ENCODE data around the gene MRPL17. TPM values are rescaled to one million over a fixed set of nuclear protein-coding genes. Genes with fewer than 3 reads are reported as not detected.
A peak's percentile ranks its signal among the peaks of the same experiment; 100 is the strongest.

Gene MRPL17
- polyA plus RNA-seq, 6 donors from 2014 or later = 9.7 to 16.0 (median 11.7) TPM

DNA sequence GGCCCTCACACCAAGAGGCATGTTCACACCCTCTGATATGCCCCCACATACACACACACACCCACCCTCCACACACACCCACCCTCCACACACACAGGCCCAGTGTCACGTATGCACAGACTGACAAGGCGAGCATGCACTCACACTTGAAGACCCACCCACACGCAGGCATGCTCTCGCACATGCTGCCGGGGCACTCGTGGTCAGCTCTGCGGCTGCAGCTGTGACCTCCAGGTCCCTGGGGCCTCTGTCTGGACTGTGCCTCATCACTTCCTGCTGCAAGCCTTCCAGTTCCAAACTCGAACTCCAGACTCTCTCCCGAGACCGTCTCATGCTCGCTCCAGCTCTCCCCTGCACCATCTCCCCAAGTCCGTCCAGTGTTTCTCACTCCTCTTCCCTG is 37.1 kb downstream of the MRPL17 start:
- ATAC-seq (ENCODE audit: low read depth in 2 of 2) = no peak
- H3K27me3 Mint-ChIP-seq = no peaks in the 10 kb centered on the region
- H3K4me1 Mint-ChIP-seq = no peaks in the 10 kb centered on the region
- no peak for DNase-seq
- H3K36me3 Mint-ChIP-seq = no peaks in the 10 kb centered on the region
- H3K27ac Mint-ChIP-seq = peak overlapping the region in 1 of 6 donors; percentile 32
- H3K4me3 Mint-ChIP-seq = no peak overlapping the region
- no peaks in the 10 kb centered on the region for H3K9me3 Mint-ChIP-seq

DNA sequence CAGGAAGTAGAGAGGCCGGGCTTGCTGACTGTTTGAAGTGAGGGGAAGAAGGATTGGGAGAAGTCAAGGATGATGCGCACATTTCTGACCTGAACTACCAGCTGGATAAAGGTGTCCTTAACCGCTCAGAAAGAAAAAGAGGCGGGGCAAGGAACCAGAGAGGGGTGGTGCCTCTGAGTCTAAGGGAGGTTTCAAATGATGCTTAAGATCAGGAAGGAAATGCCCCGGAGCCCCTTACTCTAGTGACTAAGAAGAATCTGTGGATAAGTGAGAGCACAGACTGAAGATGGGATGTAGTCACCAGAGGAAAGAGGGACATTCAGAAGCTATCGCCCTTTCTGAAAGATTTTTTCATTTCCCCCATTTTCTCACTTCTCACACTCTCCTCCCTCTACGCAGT is 40.2 kb downstream of the MRPL17 start:
- Mint-ChIP-seq H3K4me1 (peaks cover 0 to 6% (median 4%) of the 10 kb centered on the region in 3 donors), H3K27ac (no peak overlapping the region), H3K36me3 (no peaks in the 10 kb centered on the region), H3K27me3 (no peaks in the 10 kb centered on the region), H3K4me3 (no peak overlapping the region), H3K9me3 (no peaks in the 10 kb centered on the region)
- DNase-seq (no peak), ATAC-seq (ENCODE audit: low read depth in 2 of 2) (no peak)

DNA sequence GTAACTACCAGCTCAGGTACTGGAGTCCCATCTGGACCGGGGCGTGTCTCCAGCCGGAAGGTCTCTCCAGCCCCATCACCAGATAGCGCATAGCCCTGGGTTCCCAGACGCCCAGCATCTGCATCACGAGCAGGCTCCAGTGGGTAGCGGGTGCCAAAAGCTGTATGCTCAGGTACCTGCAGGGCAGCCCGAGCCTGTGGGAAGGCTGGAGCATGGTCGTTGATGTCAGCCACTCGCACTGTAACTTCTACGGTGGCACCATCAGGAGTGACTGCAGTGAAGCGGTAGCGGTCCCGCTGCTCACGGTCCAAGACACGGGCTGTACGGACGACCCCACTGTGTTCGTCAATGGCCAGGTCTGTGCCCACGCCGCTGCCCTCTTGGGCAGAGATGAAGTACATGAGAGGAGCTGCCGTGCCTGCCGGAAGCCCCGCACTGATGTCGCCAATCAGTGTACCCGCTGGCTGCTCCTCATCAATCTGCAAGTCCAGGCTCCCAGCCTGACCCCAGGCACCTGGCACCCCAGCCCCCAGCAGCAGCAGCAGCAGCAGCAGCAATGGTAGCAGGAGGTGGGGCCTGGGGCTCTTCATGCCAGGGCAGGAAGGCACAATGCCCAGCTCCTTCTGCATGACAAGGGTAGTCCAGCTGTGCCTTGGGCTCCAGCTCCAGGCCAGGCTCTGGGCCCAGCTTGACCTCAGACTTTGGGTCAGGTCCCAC is 42.0 kb downstream of the MRPL17 start:
- no peak for ATAC-seq (ENCODE audit: low read depth in 2 of 2)
- H3K4me1 Mint-ChIP-seq = peaks cover 0 to 6% (median 4%) of the 10 kb centered on the region in 3 donors

DNA sequence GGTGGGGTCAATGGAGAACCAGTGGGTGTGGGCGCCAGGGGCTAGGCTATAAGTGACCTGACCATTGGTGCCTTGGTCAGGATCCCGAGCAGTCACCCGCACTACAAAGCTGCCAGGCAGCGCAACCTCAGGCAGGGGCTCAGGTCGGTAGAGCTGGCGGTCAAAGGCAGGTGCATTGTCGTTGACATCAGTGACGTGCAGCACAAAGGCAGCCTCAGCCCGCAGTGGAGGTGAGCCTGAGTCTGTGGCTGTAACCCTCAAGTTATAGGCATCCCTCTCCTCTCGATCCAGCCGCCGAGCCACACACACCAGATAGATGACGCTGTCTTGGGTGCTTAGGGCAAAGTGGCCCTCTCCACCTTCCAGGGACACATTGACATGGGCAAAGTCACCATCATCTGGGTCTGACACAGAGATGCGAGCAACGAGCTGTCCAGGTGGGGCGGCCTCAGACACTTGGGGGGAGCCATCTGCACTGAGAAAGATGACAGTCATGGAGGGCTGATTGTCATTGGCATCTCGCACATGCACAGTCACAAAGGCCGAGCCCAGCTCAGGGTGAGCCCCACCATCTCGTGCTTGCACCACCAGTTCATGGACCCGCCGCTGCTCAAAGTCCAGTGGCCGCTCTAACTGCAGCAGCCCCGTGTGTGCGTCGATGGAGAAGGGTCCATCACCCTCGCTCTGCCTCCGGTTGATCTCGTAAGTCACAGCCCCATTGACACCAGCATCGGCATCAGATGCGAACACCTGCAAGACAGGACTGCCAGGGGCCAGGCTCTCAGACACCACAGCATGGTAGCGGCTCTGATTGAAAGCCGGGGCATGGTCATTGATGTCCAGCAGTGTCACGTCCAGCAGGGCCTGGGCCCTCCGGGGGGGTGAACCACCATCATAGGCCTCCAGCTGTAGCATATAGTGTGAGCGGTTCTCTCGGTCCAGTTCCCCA is 42.8 kb downstream of the MRPL17 start:
- H3K4me3 Mint-ChIP-seq = no peak overlapping the region
- ATAC-seq (ENCODE audit: low read depth in 2 of 2) (no peak), DNase-seq (no peak)
- H3K27me3 Mint-ChIP-seq = no peaks in the 10 kb centered on the region
- peaks cover 0 to 6% (median 4%) of the 10 kb centered on the region in 3 donors for H3K4me1 Mint-ChIP-seq
- H3K27ac Mint-ChIP-seq = no peak overlapping the region
- no peaks in the 10 kb centered on the region for H3K9me3 Mint-ChIP-seq
- H3K36me3 Mint-ChIP-seq = no peaks in the 10 kb centered on the region

More for the DNA sequence above, 42.0 kb downstream of the MRPL17 start:
- Mint-ChIP-seq H3K4me3 (no peak overlapping the region), H3K36me3 (no peaks in the 10 kb centered on the region), H3K9me3 (no peaks in the 10 kb centered on the region), H3K27me3 (no peaks in the 10 kb centered on the region), H3K27ac (no peak overlapping the region)
- DNase-seq = no peak

DNA sequence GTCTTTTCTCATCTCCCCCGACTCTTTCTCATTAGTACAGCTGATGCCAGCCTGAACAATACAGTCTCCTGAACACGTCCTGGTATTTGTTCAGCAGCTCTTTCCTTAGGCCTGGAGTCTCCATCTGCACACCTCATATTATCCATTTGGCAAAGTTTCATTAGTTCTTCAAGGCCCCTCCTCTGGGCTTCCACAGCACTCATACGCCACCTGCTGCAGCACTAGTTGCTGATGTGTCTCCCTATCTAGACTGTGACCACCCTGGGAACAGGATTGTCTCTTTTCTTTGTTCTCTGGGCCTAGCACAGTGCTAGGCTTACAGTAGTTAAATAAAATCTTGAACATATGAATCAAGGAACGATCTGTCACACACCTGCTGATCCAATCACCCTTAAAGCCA is 44.7 kb downstream of the MRPL17 start:
- Mint-ChIP-seq H3K4me3 (no peak overlapping the region), H3K36me3 (no peaks in the 10 kb centered on the region), H3K27ac (no peak overlapping the region), H3K27me3 (no peaks in the 10 kb centered on the region), H3K4me1 (peaks cover 0 to 6% (median 4%) of the 10 kb centered on the region in 3 donors), H3K9me3 (no peaks in the 10 kb centered on the region)
- DNase-seq (no peak), ATAC-seq (ENCODE audit: low read depth in 2 of 2) (no peak)

DNA sequence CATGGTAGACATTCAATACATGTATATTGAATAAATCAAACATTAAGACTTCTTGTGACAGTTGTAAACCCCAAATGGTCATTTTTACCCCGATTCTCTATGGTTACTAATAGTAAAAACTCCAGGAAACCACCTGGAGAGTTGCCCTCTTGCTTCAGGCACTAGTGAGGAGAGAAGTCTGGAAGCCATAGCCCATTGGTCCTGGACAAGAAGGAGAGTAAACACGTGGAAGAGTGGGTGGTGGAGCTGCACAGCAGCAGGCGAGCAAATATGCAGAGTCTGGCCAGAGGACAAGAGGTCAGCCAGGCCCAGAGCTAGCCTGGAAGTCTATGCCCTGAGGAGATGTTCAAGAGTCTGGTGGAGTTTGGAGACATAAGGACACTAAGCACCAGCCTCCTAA is 45.3 kb downstream of the MRPL17 start:
- Mint-ChIP-seq H3K27ac (no peak overlapping the region), H3K27me3 (no peaks in the 10 kb centered on the region), H3K4me1 (peaks cover 0 to 6% (median 4%) of the 10 kb centered on the region in 3 donors), H3K36me3 (no peaks in the 10 kb centered on the region), H3K9me3 (no peaks in the 10 kb centered on the region), H3K4me3 (no peak overlapping the region)
- ATAC-seq (ENCODE audit: low read depth in 2 of 2) = no peak
- DNase-seq = no peak

DNA sequence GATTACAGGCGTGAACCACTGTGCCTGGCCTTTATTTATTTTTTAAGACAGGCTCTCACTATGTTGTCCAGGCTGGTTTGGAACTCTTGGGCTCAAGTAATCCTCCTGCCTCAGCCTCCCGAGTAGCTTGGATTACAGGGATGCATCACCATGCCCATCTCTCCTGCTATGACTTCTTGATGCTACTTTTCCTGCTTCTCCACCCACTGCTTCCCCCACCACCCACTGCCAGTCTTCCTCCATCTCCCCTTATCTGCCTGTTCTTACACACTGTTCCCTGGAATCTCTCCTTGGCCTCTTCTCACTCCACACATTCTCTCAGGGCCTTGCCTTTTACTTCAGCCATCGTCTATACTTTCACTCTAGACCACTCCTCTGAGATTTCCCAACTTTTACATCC is 46.7 kb downstream of the MRPL17 start:
- Mint-ChIP-seq H3K9me3 (no peaks in the 10 kb centered on the region), H3K4me3 (no peak overlapping the region), H3K27ac (no peak overlapping the region), H3K27me3 (no peaks in the 10 kb centered on the region), H3K36me3 (no peaks in the 10 kb centered on the region), H3K4me1 (peaks cover 0 to 6% (median 4%) of the 10 kb centered on the region in 3 donors)
- no peak for DNase-seq
- no peak for ATAC-seq (ENCODE audit: low read depth in 2 of 2)

DNA sequence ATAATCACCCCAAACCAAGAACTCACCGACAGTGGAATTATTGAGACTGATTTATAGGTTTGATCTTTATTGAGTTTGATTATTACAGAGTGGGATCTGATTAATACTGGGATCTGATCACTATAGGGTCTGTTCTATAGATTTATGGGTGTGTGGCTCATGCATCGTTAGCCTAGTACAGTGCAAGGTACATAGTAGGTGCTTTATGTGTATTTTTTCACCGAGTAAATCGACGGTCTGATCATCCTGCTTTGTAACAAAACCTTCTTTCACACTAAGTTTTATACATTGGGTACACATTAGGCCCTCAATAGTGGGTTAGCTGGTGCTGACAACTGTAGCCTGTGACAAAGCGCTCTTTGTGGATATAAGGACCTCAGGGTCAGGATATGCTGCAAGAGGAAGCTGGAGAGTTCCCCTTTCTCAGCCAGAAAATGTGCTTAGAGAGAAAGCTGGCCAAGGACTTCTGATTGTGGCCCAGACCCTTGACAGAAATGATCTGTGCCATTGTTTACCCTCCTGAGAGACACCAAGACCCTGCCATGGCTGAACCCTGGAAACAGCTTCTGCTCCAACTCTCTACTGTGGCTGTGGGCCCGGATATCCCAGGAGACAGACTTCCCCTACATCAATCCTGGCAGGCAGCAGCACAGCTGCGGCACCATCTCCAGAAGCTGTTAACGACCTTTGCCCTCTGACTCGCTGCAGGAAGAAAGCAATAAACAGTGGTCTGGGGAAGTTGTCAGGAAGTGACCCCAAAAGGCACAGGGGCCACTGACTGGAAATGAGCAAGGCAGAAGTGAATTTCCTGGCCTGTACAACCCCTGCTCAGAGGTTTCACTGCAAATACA is 47.8 kb downstream of the MRPL17 start:
- Mint-ChIP-seq H3K9me3 (no peaks in the 10 kb centered on the region), H3K36me3 (no peaks in the 10 kb centered on the region), H3K4me1 (peaks cover 0 to 6% (median 4%) of the 10 kb centered on the region in 3 donors), H3K27ac (no peak overlapping the region), H3K27me3 (no peaks in the 10 kb centered on the region), H3K4me3 (no peak overlapping the region)
- ATAC-seq (ENCODE audit: low read depth in 2 of 2) = peak in 1 of 2 donors; percentile 35
- no peak for DNase-seq

DNA sequence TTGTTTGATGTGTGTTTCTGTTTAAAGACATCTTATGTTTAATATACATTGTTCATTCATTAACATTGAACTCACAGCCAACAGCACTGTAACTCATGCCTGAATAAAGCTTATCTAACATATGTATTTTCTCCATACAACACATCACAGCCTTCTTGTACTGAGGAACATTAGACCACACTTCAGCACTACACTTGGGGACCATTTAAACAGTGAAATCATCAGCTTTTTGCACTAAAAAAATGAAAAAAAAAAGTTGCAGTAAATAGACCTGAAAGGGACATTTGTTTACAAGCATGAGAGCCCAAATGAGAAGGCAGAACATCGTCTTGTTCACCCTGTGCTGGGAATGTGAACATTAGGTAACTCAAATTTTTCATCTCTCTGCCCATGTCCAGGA is 48.6 kb downstream of the MRPL17 start:
- Mint-ChIP-seq H3K27me3 (no peaks in the 10 kb centered on the region), H3K27ac (no peak overlapping the region), H3K4me1 (peaks cover 0 to 4% (median 3%) of the 10 kb centered on the region in 3 donors), H3K36me3 (no peaks in the 10 kb centered on the region), H3K4me3 (no peak overlapping the region), H3K9me3 (no peaks in the 10 kb centered on the region)
- no peak for ATAC-seq (ENCODE audit: low read depth in 2 of 2)
- DNase-seq = no peak

DNA sequence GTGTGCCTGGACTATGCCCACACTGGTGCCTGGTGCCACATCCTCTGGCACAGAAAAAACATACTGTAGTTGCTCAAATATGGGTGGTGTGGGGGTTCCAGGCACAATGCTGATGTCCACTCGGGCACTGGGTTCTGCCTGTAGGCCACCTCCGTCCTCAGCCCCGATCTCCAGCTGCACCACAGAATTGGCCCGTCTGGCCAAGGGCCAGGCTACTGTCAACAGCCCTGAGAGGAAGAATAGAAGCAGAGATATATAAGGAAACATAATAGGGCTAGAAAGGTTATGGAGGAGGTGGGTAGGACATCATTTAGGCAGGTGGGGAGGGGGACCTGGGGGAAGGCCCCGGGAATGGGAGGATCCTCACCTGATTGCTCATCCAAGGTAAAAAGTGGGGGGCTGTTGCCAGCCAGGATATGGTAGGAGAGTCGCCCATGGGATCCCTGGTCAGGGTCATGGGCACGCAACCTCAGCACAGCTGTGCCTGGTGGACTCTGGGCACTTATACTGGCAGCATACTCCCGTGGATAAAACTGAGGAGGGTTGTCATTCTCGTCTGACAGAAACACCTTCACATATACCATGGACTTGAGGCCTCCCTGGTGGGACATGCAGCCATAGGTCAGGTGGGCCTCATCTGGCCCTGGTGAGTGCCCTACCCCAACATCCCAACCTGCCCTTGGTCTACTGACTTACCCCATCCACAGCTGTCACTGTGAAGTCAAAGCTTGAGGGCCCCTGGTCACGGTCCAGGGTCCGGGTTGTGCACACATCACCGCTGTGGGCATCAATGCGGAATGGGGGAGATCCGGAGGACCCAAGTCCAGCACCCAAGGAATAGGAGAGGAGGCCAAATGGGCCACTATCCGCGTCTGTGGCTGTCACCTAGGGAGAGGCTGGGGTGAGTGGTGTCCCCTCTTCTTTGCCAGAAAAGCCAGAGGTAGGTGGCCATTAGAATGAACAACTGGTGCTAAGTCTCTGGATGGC is 49.4 kb downstream of the MRPL17 start:
- DNase-seq = no peak
- H3K36me3 Mint-ChIP-seq = no peaks in the 10 kb centered on the region
- no peaks in the 10 kb centered on the region for H3K9me3 Mint-ChIP-seq
- H3K4me1 Mint-ChIP-seq = no peaks in the 10 kb centered on the region
- H3K4me3 Mint-ChIP-seq = no peak overlapping the region
- no peak for ATAC-seq (ENCODE audit: low read depth in 2 of 2)
- H3K27me3 Mint-ChIP-seq = no peaks in the 10 kb centered on the region
- H3K27ac Mint-ChIP-seq = no peak overlapping the region

DNA sequence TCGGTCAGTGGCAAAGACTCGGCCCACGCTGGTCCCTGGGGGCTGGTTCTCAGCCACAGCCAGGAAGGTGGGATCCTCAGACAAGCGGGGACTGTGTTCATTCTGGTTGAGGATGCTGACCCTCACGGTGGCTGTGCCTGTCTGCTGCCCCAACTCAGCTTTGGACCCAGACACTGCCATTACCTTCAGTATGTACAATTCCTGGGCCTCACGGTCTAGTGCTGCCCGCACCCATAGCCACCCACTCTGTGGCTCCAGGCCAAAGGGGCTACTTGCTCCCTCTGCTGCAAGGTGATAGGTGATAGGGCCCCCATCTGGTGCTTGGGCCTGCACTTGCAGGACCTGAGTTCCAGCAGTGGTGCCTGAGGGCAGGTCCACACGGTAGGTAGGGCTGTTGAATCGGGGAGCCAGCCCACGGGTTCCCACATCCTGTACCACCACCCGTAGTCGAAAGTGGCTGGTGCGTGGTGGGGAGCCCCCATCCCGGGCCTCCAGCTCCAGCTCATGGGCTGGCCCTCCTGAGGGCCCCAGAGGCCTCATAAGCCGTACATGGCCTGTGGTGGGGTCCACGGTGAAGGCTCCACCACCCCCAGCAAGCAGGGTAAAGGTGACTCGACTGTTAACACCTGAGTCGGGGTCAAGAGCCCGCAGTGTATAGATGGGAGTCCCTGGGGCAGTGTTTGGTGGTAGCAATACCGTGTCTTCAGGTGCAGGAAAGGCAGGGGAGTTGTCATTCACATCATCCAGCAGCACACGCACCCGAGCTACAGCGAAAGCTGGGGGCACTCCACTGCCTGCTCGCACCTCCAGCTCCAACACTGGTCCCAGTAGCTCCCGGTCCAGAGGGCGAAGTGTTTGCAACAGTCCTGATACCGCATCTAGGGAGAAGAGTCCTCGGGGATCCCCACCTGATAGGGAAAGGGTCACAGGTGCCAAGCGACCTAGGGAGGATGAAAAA is 50.7 kb downstream of the MRPL17 start:
- Mint-ChIP-seq H3K27ac (no peak overlapping the region), H3K9me3 (no peaks in the 10 kb centered on the region), H3K4me3 (no peak overlapping the region), H3K27me3 (no peaks in the 10 kb centered on the region), H3K4me1 (peaks cover 11 to 12% (median 11%) of the 10 kb centered on the region in 3 donors), H3K36me3 (no peaks in the 10 kb centered on the region)
- no peak for ATAC-seq (ENCODE audit: low read depth in 2 of 2)
- DNase-seq = no peak

Measured in naive B cell (primary cell).